EH (cell line): ENCODE results near the gene FGF7.
"Not testable (repeated sequence)": the region's sequence is repeated elsewhere in the genome, so short reads cannot be mapped to it uniquely, and the experiment has no call there.

Experiments
- DNase-seq: peaks from one replicate; pipeline ENCODE4 v3.0.0-alpha.2; 2015; ENCODE audit warnings: low read depth

FGF7 gene

GRCh38 chr15:49438962-49439631 lies 16.1 kb downstream of the FGF7 start:
- no peak for DNase-seq

GRCh38 chr15:49439678-49440395 lies 16.8 kb downstream of the FGF7 start:
- peak; percentile 49 for DNase-seq

- DNase-seq, result peak; percentile 40
Measured at GRCh38 chr15:49441356-49441755, 18.3 kb downstream of the FGF7 start.

- no peak for DNase-seq
Measured at GRCh38 chr15:49441816-49442215, 18.8 kb downstream of the FGF7 start.

GRCh38 chr15:49452595-49452994 lies 29.6 kb downstream of the FGF7 start:
- DNase-seq, result peak; percentile 58

- no peak for DNase-seq
Measured at GRCh38 chr15:49456166-49456565, 33.1 kb downstream of the FGF7 start.

GRCh38 chr15:49458145-49458544 lies 35.1 kb downstream of the FGF7 start:
- peak; percentile 68 for DNase-seq

- peak; percentile 20 for DNase-seq
Measured at GRCh38 chr15:49460411-49460941, 37.4 kb downstream of the FGF7 start.

- no peak for DNase-seq
Measured at GRCh38 chr15:49462232-49462844, 39.3 kb downstream of the FGF7 start.

GRCh38 chr15:49464522-49464921 lies 41.5 kb downstream of the FGF7 start:
- no peak for DNase-seq

GRCh38 chr15:49466119-49466518 lies 43.1 kb downstream of the FGF7 start:
- no peak for DNase-seq

- DNase-seq, result no peak
Measured at GRCh38 chr15:49467746-49468480, 44.9 kb downstream of the FGF7 start.

- DNase-seq, result peak; percentile 49
Measured at GRCh38 chr15:49468481-49468839, 45.4 kb downstream of the FGF7 start.

GRCh38 chr15:49471248-49471647 lies 48.2 kb downstream of the FGF7 start:
- DNase-seq, result not testable (repeated sequence)

- DNase-seq, result no peak
Measured at GRCh38 chr15:49471733-49472132, 48.7 kb downstream of the FGF7 start.

GRCh38 chr15:49472338-49472737 lies 49.3 kb downstream of the FGF7 start:
- DNase-seq, result no peak

GRCh38 chr15:49473031-49473430 lies 50.0 kb downstream of the FGF7 start:
- peak; percentile 57 for DNase-seq

GRCh38 chr15:49478021-49478420 lies 55.0 kb downstream of the FGF7 start:
- not testable (repeated sequence) for DNase-seq

GRCh38 chr15:49478982-49479381 lies 55.9 kb downstream of the FGF7 start:
- DNase-seq, result not testable (repeated sequence)

- DNase-seq, result peak; percentile 59
Measured at GRCh38 chr15:49485401-49485800, 62.4 kb downstream of the FGF7 start.

- DNase-seq, result no peak
Measured at GRCh38 chr15:49490966-49491365, 67.9 kb downstream of the FGF7 start.

- DNase-seq, result no peak
Measured at GRCh38 chr15:49492151-49492550, 69.1 kb downstream of the FGF7 start.
